Activated CD8-positive, alpha-beta memory T cell treated with anti-CD3 and anti-CD28 coated beads for 1 hour (primary cell): ENCODE results near the gene MAGOHB.
A peak's percentile ranks its signal among the peaks of the same experiment; 100 is the strongest.

ENCODE experiments used
- DNase-seq, 2 donors: peaks; one replicate each; pipeline ENCODE4 v3.0.0-alpha.2; 2020; ENCODE audit warnings: low read depth in 1 of 2; ENCODE audit errors: extremely low read depth in 1 of 2

The MAGOHB gene

GRCh38 chr12:10557329-10557728 lies 56.1 kb downstream of the MAGOHB start:
- DNase-seq: no peak

GRCh38 chr12:10554756-10555481 lies 58.5 kb downstream of the MAGOHB start:
- DNase-seq: peak in 1 of 2 donors; percentile 13

GRCh38 chr12:10554228-10554755 lies 59.1 kb downstream of the MAGOHB start:
- peak in 1 of 2 donors; percentile 26 for DNase-seq
